Measurements from ENCODE around the gene PRRT1.

DNA sequence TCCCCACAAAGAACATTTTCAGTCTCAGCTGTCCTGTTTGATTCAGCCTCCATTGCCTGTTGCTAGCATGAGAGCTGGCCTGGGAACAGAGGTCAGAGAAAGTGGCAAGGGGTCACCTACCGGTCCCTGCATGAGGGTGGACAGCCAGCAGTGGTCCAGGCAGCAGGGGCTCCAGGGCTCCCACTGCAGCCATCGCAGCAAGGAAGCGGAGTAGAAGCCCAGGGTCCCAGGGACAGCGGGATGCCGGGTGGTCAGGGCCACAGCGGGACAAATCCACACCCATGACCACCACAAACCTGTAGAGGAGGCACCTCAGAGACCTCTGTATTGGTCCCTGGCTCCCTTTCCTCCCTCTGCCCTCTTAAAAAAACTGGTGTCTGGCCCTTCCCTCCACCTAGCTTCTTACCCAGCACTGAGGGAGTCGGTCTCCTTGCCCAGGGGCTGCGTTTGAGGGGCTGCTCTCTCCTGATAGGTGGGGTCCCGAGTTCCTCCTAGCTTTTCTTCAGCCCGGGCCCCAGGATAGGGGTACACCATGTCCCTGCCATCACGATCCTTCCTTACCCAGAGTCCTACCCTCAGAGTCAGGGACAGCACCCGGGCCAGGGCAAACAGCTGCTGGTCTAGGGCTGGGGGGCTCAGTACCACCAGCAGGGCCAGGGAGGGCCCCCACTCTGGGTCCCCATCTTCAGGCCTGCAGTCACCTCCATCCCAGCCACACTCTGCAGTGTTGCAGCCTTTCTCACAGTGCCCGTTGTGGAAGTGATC, 49.2 kb upstream of the PRRT1 start:
- TF ChIP-seq CTCF (IDR thresholded peaks at IDR 0.05) (no peak), POLR2A (IDR thresholded peaks at IDR 0.05) (no peak)

Data from upper lobe of left lung (tissue), 4 donors.